B cell (primary cell): ENCODE measurements around the gene ARHGDIA. TPM values are rescaled to one million over a fixed set of nuclear protein-coding genes. Genes with fewer than 3 reads are reported as not detected.

Source experiments
- ATAC-seq: fragments of 200-7000 bp; cut with Tn5 transposase; one replicate; pipeline ENCODE4 v1.10.0; 2021; ENCODE audit warnings: low read depth, mild to moderate bottlenecking, moderate number of reproducible peaks, moderate library complexity
- CTCF ChIA-PET: fragments of 350-600 bp; sonication (Branson Sonifier 250); formaldehyde crosslinking; loops from one replicate; lab custom pipeline; 2021; ENCODE audit warnings: antibody characterized with exemption, inconsistent platforms; lab: Charles Lee
- POLR2A ChIA-PET: fragments of 350-600 bp; sonication (Branson Sonifier 250); formaldehyde crosslinking; loops from one replicate; lab custom pipeline; 2021; ENCODE audit warnings: antibody characterized with exemption; lab: Charles Lee
- DNase-seq: peaks from one replicate; pipeline ENCODE4 v3.0.0; 2013
- H2AFZ ChIP-seq: 2 replicates; pipeline ENCODE4 v1.6.1; 2012; ENCODE audit warnings: mild to moderate bottlenecking, low read depth, low read length; ENCODE audit not compliant: insufficient read depth, poor library complexity, severe bottlenecking
- H3K27ac ChIP-seq, 2 donors: 1 replicate in 1 of 2; 2 replicates in 1 of 2; pipeline ENCODE4 v1.5.1; 2012 to 2013; ENCODE audit warnings: low read length in 2 of 2, mild to moderate bottlenecking in 2 of 2, moderate library complexity in 1 of 2
- H3K27me3 ChIP-seq, 4 experiments: fragments of 200-600 bp in 1 of 4; sonication (generic) in 1 of 4; replicated peaks in 1 of 4; 1 replicate in 2 of 4; 2 replicates in 2 of 4; pipeline versions ENCODE4 v1.6.1 to v1.7.0; 2013 to 2016; ENCODE audit warnings: low read length in 3 of 4, mild to moderate bottlenecking in 2 of 4, mixed read lengths in 1 of 4, moderate library complexity in 1 of 4; ENCODE audit not compliant: insufficient read depth in 4 of 4, control insufficient read depth in 3 of 4; ENCODE audit errors: control extremely low read depth in 1 of 4
- H3K36me3 ChIP-seq, 2 experiments: replicated peaks in 1 of 2; 1 replicate in 1 of 2; 2 replicates in 1 of 2; pipeline versions ENCODE4 v1.6.1 to v1.7.1; 2013; ENCODE audit warnings: low read length in 1 of 2; ENCODE audit not compliant: insufficient read depth in 2 of 2, control insufficient read depth in 1 of 2; ENCODE audit errors: control extremely low read depth in 1 of 2, extremely low read depth in 1 of 2
- H3K4me1 ChIP-seq, 2 donors: fragments of 200-600 bp in 1 of 2; sonication (generic) in 1 of 2; 1 replicate in 1 of 2; 2 replicates in 1 of 2; pipeline versions ENCODE4 v1.5.1 to v1.6.1; 2013 to 2017; ENCODE audit warnings: low read length in 2 of 2; ENCODE audit not compliant: control insufficient read depth in 2 of 2, insufficient read depth in 2 of 2
- H3K4me2 ChIP-seq: replicated peaks from 2 replicates; pipeline ENCODE3; 2012; ENCODE audit warnings: mild to moderate bottlenecking, low read depth, low read length; ENCODE audit not compliant: poor library complexity, severe bottlenecking
- H3K4me3 ChIP-seq, 5 experiments: fragments of 200-600 bp in 1 of 5; sonication (generic) in 1 of 5; 1 replicate in 3 of 5; 2 replicates in 2 of 5; pipeline versions ENCODE4 v1.5.1 to v1.7.0; 2011 to 2016; ENCODE audit warnings: low read length in 4 of 5, mild to moderate bottlenecking in 4 of 5, low read depth in 2 of 5, control low read depth in 1 of 5, moderate library complexity in 1 of 5; ENCODE audit not compliant: insufficient read depth in 1 of 5; ENCODE audit errors: control extremely low read depth in 1 of 5, extremely low read depth in 1 of 5
- H3K79me2 ChIP-seq: fragments of 200-600 bp; sonication (generic); one replicate; pipeline ENCODE4 v1.6.0; 2016; ENCODE audit warnings: low read length; ENCODE audit not compliant: control insufficient read depth, insufficient read depth
- H3K9ac ChIP-seq: fragments of 200-600 bp; sonication (generic); 2 replicates; pipeline ENCODE4 v1.6.1; 2017; ENCODE audit warnings: mild to moderate bottlenecking, low read length, moderate library complexity
- H3K9me3 ChIP-seq, 3 donors: one replicate each; pipeline versions ENCODE4 v1.6.1 to v1.7.1; 2013; ENCODE audit warnings: low read length in 2 of 3; ENCODE audit not compliant: control insufficient read depth in 2 of 3, insufficient read depth in 1 of 3; ENCODE audit errors: control extremely low read depth in 1 of 3
- H4K20me1 ChIP-seq: 2 replicates; pipeline ENCODE4 v1.6.0; 2012; ENCODE audit warnings: mild to moderate bottlenecking, low read length; ENCODE audit not compliant: insufficient read depth, control insufficient read depth, poor library complexity, severe bottlenecking
- H3K27ac Mint-ChIP-seq: one replicate; pipeline ENCODE4 v1.8.0; 2021; ENCODE audit warnings: mixed read lengths
- H3K27me3 Mint-ChIP-seq: one replicate; pipeline ENCODE4 v1.8.0; 2021; ENCODE audit warnings: mixed read lengths
- H3K4me1 Mint-ChIP-seq: one replicate; pipeline ENCODE4 v1.8.0; 2021; ENCODE audit warnings: mixed read lengths
- H3K4me3 Mint-ChIP-seq: one replicate; pipeline ENCODE4 v1.8.0; 2021; ENCODE audit warnings: mixed read lengths
- H3K9me3 Mint-ChIP-seq: one replicate; pipeline ENCODE4 v1.8.0; 2022; ENCODE audit warnings: mixed read lengths; ENCODE audit not compliant: insufficient read depth
- EZH2 ChIP-seq: IDR thresholded peaks from 2 replicates; pipeline ENCODE4 v1.6.1; 2012; ENCODE audit warnings: borderline replicate concordance, low read depth, mild to moderate bottlenecking, moderate library complexity, low read length; ENCODE audit not compliant: insufficient read depth, poor library complexity, severe bottlenecking
- WGBS: methylation state at CpG from one replicate; pipeline ENCODE4 v1.1.5; 2013; ENCODE audit warnings: missing lambda C conversion rate; ENCODE audit not compliant: insufficient coverage; 5-methylcytosine and 5-hydroxymethylcytosine counted together
- intact Hi-C: fragments of 100-400 bp; cut with micrococcal nuclease; formaldehyde crosslinking; loops from one replicate; pipeline ENCODE4 v1.10.0; 2022
- polyA plus RNA-seq: library from polyadenylated mRNA; depleted of rRNA; stranded (reverse); fragments of >200 nt; gene quantifications from 2 replicates; pipeline ENCODE4 v1.2.3, GENCODE V29; 2012
- total RNA-seq, 2 donors: library from RNA; stranded (reverse); fragments of 120-200 nt in 1 of 2; gene quantifications; 1 replicate in 1 of 2; 2 replicates in 1 of 2; pipeline versions ENCODE4 v1.2.3 to v1.2.4, GENCODE V29; 2013 to 2022
- TF ChIP-seq, protein P1 (sequence below): fragments of 200-600 bp; IDR thresholded peaks from one replicate; pipeline ENCODE4 v1.8.0; 2022; ENCODE audit warnings: antibody characterized with exemption, mild to moderate bottlenecking

ARHGDIA gene
- total and polyA plus RNA-seq, 2 donors (not counting 1 experiment from before 2014, with no cell fraction given), result 262 to 510 TPM

DNA sequence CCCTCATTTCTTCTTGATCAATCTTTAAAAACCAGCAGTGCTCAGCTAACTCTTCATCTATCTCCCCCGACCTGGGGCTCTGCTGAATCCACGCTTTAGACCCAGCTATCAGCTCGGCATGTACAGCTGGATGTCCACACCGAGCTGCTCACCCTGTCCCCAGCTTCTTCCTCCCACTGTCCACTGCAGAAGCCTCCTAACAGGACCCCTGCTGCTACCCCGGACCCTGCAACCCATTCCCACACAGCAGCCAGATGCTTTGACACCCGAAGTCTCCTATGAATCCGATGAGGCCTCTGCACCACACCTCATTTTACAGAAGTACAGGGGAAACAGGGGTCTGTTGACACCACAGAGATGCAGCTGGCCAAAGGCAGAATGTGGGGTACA is 53.4 kb downstream of the ARHGDIA start:
- H3K27me3 ChIP-seq, result no peaks in the 10 kb centered on the region

More for the DNA sequence above, 53.4 kb downstream of the ARHGDIA start:
- no peaks in the 10 kb centered on the region for H4K20me1 ChIP-seq
- H3K27me3 Mint-ChIP-seq, result peaks cover 13% of the 10 kb centered on the region
- no peaks in the 10 kb centered on the region for H3K4me1 ChIP-seq
- intact Hi-C loops, result no loop called here
- no peaks in the 10 kb centered on the region for H3K9me3 Mint-ChIP-seq
- no peak overlapping the region for H3K4me3 ChIP-seq
- DNase-seq, result no peak
- peaks cover 0 to 5% of the 10 kb centered on the region in 2 experiments for H3K36me3 ChIP-seq
- no peaks in the 10 kb centered on the region for H3K9me3 ChIP-seq
- no peak overlapping the region for H3K27ac ChIP-seq
- no peak overlapping the region for H2AFZ ChIP-seq
- CTCF ChIA-PET, result no interaction called here
- H3K27ac Mint-ChIP-seq, result no peak overlapping the region
- ATAC-seq, result no peak
- POLR2A ChIA-PET, result no interaction called here
- no peak overlapping the region for H3K4me3 Mint-ChIP-seq
- TF ChIP-seq, protein P1, sequence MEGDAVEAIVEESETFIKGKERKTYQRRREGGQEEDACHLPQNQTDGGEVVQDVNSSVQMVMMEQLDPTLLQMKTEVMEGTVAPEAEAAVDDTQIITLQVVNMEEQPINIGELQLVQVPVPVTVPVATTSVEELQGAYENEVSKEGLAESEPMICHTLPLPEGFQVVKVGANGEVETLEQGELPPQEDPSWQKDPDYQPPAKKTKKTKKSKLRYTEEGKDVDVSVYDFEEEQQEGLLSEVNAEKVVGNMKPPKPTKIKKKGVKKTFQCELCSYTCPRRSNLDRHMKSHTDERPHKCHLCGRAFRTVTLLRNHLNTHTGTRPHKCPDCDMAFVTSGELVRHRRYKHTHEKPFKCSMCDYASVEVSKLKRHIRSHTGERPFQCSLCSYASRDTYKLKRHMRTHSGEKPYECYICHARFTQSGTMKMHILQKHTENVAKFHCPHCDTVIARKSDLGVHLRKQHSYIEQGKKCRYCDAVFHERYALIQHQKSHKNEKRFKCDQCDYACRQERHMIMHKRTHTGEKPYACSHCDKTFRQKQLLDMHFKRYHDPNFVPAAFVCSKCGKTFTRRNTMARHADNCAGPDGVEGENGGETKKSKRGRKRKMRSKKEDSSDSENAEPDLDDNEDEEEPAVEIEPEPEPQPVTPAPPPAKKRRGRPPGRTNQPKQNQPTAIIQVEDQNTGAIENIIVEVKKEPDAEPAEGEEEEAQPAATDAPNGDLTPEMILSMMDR, result no peak
- no peak for TF ChIP-seq EZH2
- H3K4me1 Mint-ChIP-seq, result no peaks in the 10 kb centered on the region
- no peak overlapping the region for H3K9ac ChIP-seq
- 49% methylated on average over 4 of the region's 7 CpGs for WGBS
- H3K79me2 ChIP-seq, result no peaks in the 10 kb centered on the region
- no peak overlapping the region for H3K4me2 ChIP-seq

Other genes with a start within 250 kb of the ARHGDIA start
Only the 30 nearest of the 31 such genes appear.
- 1.1 and 1.6 TPM in 2 replicates for gene TSPAN10, start 234.1 kb downstream of the ARHGDIA start, total RNA-seq
- gene TSPAN10, start 234.1 kb downstream of the ARHGDIA start, polyA plus RNA-seq, result 0.34 and 0.45 TPM in 2 replicates
- 0.69 and 0.92 TPM in 2 replicates for gene PDE6G, start 214.8 kb downstream of the ARHGDIA start, total RNA-seq
- gene PDE6G, start 214.8 kb downstream of the ARHGDIA start, polyA plus RNA-seq, result 1.1 and 1.6 TPM in 2 replicates
- gene OXLD1, start 204.7 kb downstream of the ARHGDIA start, total RNA-seq, result 38.6 and 39.5 TPM in 2 replicates
- gene OXLD1, start 204.7 kb downstream of the ARHGDIA start, polyA plus RNA-seq, result 53.5 and 102 TPM in 2 replicates
- gene CCDC137, start 204.6 kb downstream of the ARHGDIA start, total RNA-seq, result 36.0 and 41.7 TPM in 2 replicates
- 12.9 and 18.8 TPM in 2 replicates for gene CCDC137, start 204.6 kb downstream of the ARHGDIA start, polyA plus RNA-seq
- 32.5 and 35.3 TPM in 2 replicates for gene ARL16, start 187.5 kb downstream of the ARHGDIA start, total RNA-seq
- gene ARL16, start 187.5 kb downstream of the ARHGDIA start, polyA plus RNA-seq, result 61.4 and 101 TPM in 2 replicates
- gene HGS, start 187.3 kb downstream of the ARHGDIA start, total RNA-seq, result 184 and 190 TPM in 2 replicates
- gene HGS, start 187.3 kb downstream of the ARHGDIA start, polyA plus RNA-seq, result 206 and 220 TPM in 2 replicates
- gene MRPL12, start 168.0 kb downstream of the ARHGDIA start, total RNA-seq, result 23.8 and 24.1 TPM in 2 replicates
- 15.9 and 25.6 TPM in 2 replicates for gene MRPL12, start 168.0 kb downstream of the ARHGDIA start, polyA plus RNA-seq
- gene SLC25A10, start 159.1 kb downstream of the ARHGDIA start, total RNA-seq, result 5.0 and 6.5 TPM in 2 replicates
- gene SLC25A10, start 159.1 kb downstream of the ARHGDIA start, polyA plus RNA-seq, result 2.9 and 3.9 TPM in 2 replicates
- gene GCGR, start 67.2 kb downstream of the ARHGDIA start, total RNA-seq, result not detected in 2 replicates
- gene GCGR, start 67.2 kb downstream of the ARHGDIA start, polyA plus RNA-seq, result not detected in 2 replicates
- 69.7 and 74.3 TPM in 2 replicates for gene MCRIP1, start 38.0 kb downstream of the ARHGDIA start, total RNA-seq
- 59.2 and 84.0 TPM in 2 replicates for gene MCRIP1, start 38.0 kb downstream of the ARHGDIA start, polyA plus RNA-seq
- not detected in 2 replicates for gene PPP1R27, start 36.3 kb downstream of the ARHGDIA start, total RNA-seq
- gene PPP1R27, start 36.3 kb downstream of the ARHGDIA start, polyA plus RNA-seq, result not detected in 2 replicates
- gene P4HB, start 10.8 kb downstream of the ARHGDIA start, total RNA-seq, result 191 and 197 TPM in 2 replicates
- gene P4HB, start 10.8 kb downstream of the ARHGDIA start, polyA plus RNA-seq, result 37.4 and 42.5 TPM in 2 replicates
- gene ALYREF, start 20.2 kb upstream of the ARHGDIA start, total RNA-seq, result 49.7 and 52.1 TPM in 2 replicates
- 102 and 128 TPM in 2 replicates for gene ALYREF, start 20.2 kb upstream of the ARHGDIA start, polyA plus RNA-seq
- 39.5 and 43.3 TPM in 2 replicates for gene ANAPC11, start 20.4 kb upstream of the ARHGDIA start, total RNA-seq
- gene ANAPC11, start 20.4 kb upstream of the ARHGDIA start, polyA plus RNA-seq, result 110 and 120 TPM in 2 replicates
- gene NPB, start 30.9 kb upstream of the ARHGDIA start, total RNA-seq, result 0.24 and 0.44 TPM in 2 replicates
- not detected in 2 replicates for gene NPB, start 30.9 kb upstream of the ARHGDIA start, polyA plus RNA-seq
- 34.2 and 34.9 TPM in 2 replicates for gene PCYT2, start 40.1 kb upstream of the ARHGDIA start, total RNA-seq
- gene PCYT2, start 40.1 kb upstream of the ARHGDIA start, polyA plus RNA-seq, result 33.4 and 38.7 TPM in 2 replicates
- gene SIRT7, start 46.8 kb upstream of the ARHGDIA start, total RNA-seq, result 82.7 and 83.2 TPM in 2 replicates
- 59.5 and 77.2 TPM in 2 replicates for gene SIRT7, start 46.8 kb upstream of the ARHGDIA start, polyA plus RNA-seq
- gene MAFG, start 56.4 kb upstream of the ARHGDIA start, total RNA-seq, result 27.9 and 29.0 TPM in 2 replicates
- 11.4 and 29.8 TPM in 2 replicates for gene MAFG, start 56.4 kb upstream of the ARHGDIA start, polyA plus RNA-seq
- 3.7 and 4.4 TPM in 2 replicates for gene PYCR1, start 66.0 kb upstream of the ARHGDIA start, total RNA-seq
- 3.7 and 4.3 TPM in 2 replicates for gene PYCR1, start 66.0 kb upstream of the ARHGDIA start, polyA plus RNA-seq
- gene MYADML2, start 75.9 kb upstream of the ARHGDIA start, total RNA-seq, result not detected in 2 replicates
- gene MYADML2, start 75.9 kb upstream of the ARHGDIA start, polyA plus RNA-seq, result not detected in 2 replicates
- not detected in 2 replicates for gene NOTUM, start 89.8 kb upstream of the ARHGDIA start, total RNA-seq
- not detected in 2 replicates for gene NOTUM, start 89.8 kb upstream of the ARHGDIA start, polyA plus RNA-seq
- gene ASPSCR1, start 106.3 kb upstream of the ARHGDIA start, total RNA-seq, result 46.7 and 50.4 TPM in 2 replicates
- 32.3 and 34.0 TPM in 2 replicates for gene ASPSCR1, start 106.3 kb upstream of the ARHGDIA start, polyA plus RNA-seq
- 26.7 and 37.0 TPM in 2 replicates for gene CENPX, start 151.5 kb upstream of the ARHGDIA start, total RNA-seq
- 36.8 and 40.1 TPM in 2 replicates for gene CENPX, start 151.5 kb upstream of the ARHGDIA start, polyA plus RNA-seq
- 16.3 and 19.4 TPM in 2 replicates for gene LRRC45, start 152.0 kb upstream of the ARHGDIA start, total RNA-seq
- 19.6 and 20.4 TPM in 2 replicates for gene LRRC45, start 152.0 kb upstream of the ARHGDIA start, polyA plus RNA-seq
- gene RAC3, start 160.3 kb upstream of the ARHGDIA start, total RNA-seq, result 0.41 and 0.62 TPM in 2 replicates
- 1.1 and 2.0 TPM in 2 replicates for gene RAC3, start 160.3 kb upstream of the ARHGDIA start, polyA plus RNA-seq
- 63.9 and 70.7 TPM in 2 replicates for gene DCXR, start 166.4 kb upstream of the ARHGDIA start, total RNA-seq
- 143 and 424 TPM in 2 replicates for gene DCXR, start 166.4 kb upstream of the ARHGDIA start, polyA plus RNA-seq
- gene RFNG, start 180.5 kb upstream of the ARHGDIA start, total RNA-seq, result 30.1 TPM in 2 replicates
- gene RFNG, start 180.5 kb upstream of the ARHGDIA start, polyA plus RNA-seq, result 37.8 and 44.5 TPM in 2 replicates
- 79.5 and 80.5 TPM in 2 replicates for gene GPS1, start 180.6 kb upstream of the ARHGDIA start, total RNA-seq
- gene GPS1, start 180.6 kb upstream of the ARHGDIA start, polyA plus RNA-seq, result 105 and 124 TPM in 2 replicates
- gene DUS1L, start 194.5 kb upstream of the ARHGDIA start, total RNA-seq, result 109 and 112 TPM in 2 replicates
- gene DUS1L, start 194.5 kb upstream of the ARHGDIA start, polyA plus RNA-seq, result 241 and 291 TPM in 2 replicates
- 35.6 and 36.8 TPM in 2 replicates for gene FASN, start 226.9 kb upstream of the ARHGDIA start, total RNA-seq
- gene FASN, start 226.9 kb upstream of the ARHGDIA start, polyA plus RNA-seq, result 19.4 and 29.6 TPM in 2 replicates